ENCODE measurements around the gene PFKFB2.

PFKFB2 gene

DNA sequence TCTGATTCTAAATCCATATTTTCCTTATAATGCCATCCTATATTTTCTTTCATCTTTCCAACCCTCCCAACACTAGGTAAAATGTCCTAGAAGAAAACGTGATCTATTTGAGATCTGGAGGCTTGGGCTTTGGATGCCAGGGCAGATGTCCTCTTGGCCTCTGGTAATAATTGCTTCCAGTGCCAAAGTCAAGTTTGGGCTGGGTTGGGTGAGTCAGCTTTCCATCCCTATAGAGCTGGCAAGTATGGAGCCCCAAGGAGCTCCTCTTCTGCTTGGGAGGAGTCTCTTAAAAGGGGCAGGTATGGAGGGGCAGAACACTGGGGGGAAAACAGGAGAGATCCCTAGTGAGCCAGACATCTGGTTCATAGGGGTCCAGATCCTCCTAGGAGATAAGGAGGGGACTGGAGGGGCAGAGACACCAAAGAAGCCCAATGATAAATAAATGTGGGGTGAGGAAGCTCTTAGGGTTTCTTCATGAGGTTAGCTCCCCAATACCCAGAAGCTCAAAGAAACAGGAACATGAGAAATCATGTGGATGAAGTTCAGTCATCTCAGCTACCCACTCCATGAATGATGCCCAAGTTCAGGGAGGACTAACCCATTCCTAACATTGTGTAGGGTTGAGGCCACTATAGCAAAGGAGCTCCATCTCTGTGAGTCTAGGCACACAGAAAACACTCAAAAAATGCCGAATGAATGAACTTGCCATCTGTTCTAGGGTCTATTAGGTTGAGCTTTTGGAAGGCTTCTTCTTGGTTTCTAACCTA, 24.0 kb upstream of the PFKFB2 start:
- no peak overlapping the region for H3K4me3 ChIP-seq (ENCODE audit: low read depth, low read length)
- no peak for TF ChIP-seq CTCF (IDR thresholded peaks at IDR 0.05; ENCODE audit: low read depth, low read length)

DNA sequence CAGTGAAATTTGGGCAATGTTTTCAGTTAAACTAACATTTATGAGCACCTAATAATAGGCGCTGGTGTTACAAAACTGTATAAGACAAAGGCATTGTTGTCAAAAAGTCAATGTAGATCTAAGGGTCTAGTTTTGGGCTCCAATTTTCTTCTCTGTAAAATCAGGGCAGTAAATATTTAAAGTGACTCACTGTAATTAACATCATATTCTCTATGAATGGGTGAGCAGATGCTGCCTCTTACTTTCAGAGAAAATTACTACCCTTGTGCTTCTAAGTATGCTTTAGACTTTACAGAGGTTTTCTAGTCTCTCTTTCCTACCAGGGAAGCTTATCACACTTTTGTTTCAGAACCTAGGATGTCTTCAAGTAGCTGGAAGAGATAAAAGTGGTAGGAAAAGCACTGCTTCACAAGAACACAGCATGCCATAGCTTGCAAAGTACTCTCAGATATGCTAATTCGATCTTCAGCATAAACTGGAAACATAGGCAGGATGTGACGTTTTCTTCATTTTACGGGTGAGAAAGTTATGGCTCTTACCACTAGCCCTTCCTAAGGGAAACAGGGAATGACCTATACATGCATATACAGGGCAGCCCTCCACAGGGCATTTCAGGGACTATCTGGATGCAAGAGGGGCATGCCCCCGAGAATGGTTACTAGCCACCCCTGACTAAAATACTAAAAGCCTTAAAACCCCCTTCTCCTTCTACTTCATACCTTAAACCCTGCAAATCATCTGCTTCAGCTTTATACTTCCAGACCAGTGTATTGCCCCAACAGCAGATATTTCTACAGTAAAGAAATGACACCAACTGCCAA, 23.2 kb upstream of the PFKFB2 start:
- H3K4me3 ChIP-seq (ENCODE audit: low read depth, low read length): no peak overlapping the region
- TF ChIP-seq CTCF (IDR thresholded peaks at IDR 0.05; ENCODE audit: low read depth, low read length): no peak

DNA sequence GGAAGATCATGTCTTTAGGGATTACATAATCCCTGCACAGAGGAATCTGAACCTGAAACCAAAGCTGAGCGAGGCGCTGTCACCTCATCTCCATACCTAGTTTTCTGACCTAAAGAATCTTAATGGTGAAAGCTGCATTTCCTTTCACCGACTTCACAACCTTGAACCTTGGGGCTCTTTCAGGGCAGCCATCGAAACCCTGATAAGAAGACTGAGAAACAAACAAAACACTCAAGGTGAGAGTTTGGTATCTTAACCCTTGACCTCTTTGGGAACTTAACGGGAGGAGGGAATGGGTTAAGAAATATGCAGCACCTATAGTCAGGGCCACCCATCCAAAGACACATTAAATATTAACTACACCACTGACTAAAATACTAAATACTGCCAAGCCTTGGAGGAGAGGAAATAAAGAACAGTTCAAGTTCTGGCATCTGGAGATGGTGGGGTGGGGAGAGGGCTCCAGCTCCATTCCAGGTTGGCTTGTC, 22.5 kb upstream of the PFKFB2 start:
- no peak for TF ChIP-seq CTCF (IDR thresholded peaks at IDR 0.05; ENCODE audit: low read depth, low read length)
- H3K4me3 ChIP-seq (ENCODE audit: low read depth, low read length): no peak overlapping the region

GRCh38 chr1:207031016-207031415, 22.1 kb upstream of the PFKFB2 start:
- H3K4me3 ChIP-seq (ENCODE audit: low read depth, low read length): no peak overlapping the region
- TF ChIP-seq CTCF (IDR thresholded peaks at IDR 0.05; ENCODE audit: low read depth, low read length): no peak

DNA sequence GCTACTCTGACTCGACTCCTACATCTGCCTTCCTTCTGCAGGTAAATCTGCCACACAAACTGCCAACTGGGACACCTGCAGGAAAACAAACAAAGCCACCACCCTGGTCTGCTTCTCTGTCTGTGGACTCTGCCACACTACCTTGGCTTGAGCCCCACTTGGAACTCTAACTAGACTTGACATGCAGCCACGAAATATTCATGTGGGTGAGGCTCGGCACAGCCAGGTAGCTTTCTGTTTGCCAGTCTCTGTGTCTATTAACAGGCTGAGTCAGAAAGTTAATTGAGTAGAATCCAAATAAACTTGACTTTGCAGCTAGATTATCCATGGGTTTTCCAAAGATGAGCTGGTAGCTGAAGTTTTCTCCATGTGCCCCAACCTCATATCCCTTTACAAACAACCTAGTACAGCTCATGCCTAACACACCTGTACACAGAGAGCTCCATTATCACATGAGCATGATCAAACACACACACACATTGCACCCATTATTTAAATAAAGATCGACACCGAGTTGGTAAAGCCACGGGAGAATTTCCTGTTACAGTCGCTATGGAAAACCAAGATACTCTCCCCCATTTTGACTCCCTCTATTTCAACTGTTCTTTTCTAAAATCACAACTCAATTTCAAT, 21.3 kb upstream of the PFKFB2 start:
- no peak overlapping the region for H3K4me3 ChIP-seq (ENCODE audit: low read depth, low read length)
- no peak for TF ChIP-seq CTCF (IDR thresholded peaks at IDR 0.05; ENCODE audit: low read depth, low read length)

GRCh38 chr1:207032528-207033017, 20.5 kb upstream of the PFKFB2 start, which contains the start of gene C1orf116:
Gene C1orf116, minus strand, starts transcription at chr1:207032756. Its CDS starts 5,158 bp downstream, at chr1:207027598.
- H3K4me3 ChIP-seq (ENCODE audit: low read depth, low read length): no peak within 1 kb of the TSS
- no peak for TF ChIP-seq CTCF (IDR thresholded peaks at IDR 0.05; ENCODE audit: low read depth, low read length)
